Measurements from ENCODE around the gene RREB1. TPM values are rescaled to one million over a fixed set of nuclear protein-coding genes. Genes with fewer than 3 reads are reported as not detected.
"Not testable (repeated sequence)": the region's sequence is repeated elsewhere in the genome, so short reads cannot be mapped to it uniquely, and the experiment has no call there.

RREB1 gene
- polyA plus RNA-seq, 1 experiment = 1.2 TPM

DNA sequence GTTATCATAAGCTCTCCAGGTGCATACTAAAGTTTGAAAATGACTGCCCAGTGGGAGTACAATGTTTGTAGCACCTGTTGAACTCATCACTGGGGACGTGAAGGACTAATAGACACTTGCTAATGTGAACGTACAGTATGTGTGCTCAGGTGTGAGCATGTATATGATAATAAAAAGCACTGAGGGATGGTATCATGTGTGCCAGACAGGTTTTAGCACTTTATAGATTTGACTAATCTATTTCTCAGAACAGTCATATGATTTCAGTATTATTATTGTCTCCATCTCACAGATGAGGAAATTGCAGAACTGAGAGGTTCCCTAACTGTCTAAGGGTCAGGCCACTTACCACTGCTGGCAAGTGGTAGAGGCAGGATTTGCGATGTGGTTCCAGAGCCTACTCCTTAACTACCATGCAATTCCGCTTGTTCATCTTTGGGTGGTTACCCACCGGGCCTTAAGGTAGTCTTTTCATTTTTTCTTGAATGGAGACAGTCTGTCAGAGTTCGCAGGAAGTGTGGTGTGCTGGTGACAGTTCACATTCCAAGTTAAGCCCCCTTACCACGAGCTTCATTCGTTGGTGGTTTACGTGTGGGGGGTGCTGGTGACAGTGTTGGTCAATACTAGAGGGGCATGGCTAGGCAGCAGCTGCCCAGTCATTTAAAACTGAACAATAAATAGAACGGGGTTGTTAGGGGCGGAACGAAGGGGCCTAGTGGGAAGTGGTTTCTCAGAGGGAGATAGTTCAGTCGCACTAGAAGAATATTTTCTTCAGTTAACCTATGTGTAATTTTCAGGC, 46.8 kb downstream of the RREB1 start:
- Histone ChIP-seq H3K27me3 (ENCODE audit: control insufficient read depth, insufficient read depth, low read length) (no peaks in the 10 kb centered on the region), H3K36me3 (ENCODE audit: control insufficient read depth, insufficient read depth, low read length) (no peaks in the 10 kb centered on the region; the same call in 1 of the 2 replicates), H3K4me3 (ENCODE audit: low read depth, low read length) (no peak overlapping the region)
- TF ChIP-seq, protein P1, sequence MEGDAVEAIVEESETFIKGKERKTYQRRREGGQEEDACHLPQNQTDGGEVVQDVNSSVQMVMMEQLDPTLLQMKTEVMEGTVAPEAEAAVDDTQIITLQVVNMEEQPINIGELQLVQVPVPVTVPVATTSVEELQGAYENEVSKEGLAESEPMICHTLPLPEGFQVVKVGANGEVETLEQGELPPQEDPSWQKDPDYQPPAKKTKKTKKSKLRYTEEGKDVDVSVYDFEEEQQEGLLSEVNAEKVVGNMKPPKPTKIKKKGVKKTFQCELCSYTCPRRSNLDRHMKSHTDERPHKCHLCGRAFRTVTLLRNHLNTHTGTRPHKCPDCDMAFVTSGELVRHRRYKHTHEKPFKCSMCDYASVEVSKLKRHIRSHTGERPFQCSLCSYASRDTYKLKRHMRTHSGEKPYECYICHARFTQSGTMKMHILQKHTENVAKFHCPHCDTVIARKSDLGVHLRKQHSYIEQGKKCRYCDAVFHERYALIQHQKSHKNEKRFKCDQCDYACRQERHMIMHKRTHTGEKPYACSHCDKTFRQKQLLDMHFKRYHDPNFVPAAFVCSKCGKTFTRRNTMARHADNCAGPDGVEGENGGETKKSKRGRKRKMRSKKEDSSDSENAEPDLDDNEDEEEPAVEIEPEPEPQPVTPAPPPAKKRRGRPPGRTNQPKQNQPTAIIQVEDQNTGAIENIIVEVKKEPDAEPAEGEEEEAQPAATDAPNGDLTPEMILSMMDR (IDR thresholded peaks at IDR 0.05; ENCODE audit: insufficient read depth, low read depth, low read length) = no peak
- DNase-seq (ENCODE audit: low read depth) = no peak
- POLR2A ChIA-PET = no interaction called here
- CTCF ChIA-PET = interaction anchor here (1.6 kb wide), 1 partner anchor 84 kb away, joined by 3 read pairs; no protein-coding TSS in a partner anchor

DNA sequence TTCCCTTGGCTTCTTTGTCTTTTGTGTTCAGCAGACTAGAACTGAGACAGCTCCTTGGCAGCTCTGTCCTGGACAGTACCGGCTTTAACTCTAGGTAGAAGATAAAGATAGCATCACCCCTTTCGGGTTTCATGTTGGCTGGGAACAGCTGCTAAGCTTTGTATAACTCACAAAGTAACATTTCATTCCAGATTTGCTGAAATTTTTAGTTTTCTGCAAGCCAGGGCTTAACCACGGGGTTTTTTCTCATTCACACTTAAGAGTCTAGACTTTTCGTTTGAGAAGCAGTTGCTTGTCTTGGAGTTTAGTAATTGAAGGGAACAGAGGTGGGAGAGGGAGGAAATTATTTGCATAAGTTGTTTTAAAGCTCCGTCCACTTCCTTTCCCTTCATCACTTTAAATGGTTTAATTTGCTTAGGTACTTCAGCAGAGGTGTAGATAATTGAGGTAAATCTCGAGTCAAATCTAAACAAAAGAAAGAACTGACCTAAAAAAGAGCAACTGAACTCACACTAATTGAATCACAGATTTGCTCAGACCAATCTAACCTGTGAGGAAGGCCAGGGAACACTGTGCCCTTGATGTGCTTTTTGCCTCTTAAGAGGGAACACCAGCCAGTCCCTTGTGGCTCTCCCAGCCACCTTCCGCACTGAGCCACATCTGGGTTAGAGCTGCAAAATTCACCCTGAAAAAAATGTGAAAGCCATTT, 48.3 kb downstream of the RREB1 start:
- H3K36me3 ChIP-seq (ENCODE audit: control insufficient read depth, insufficient read depth, low read length) = no peaks in the 10 kb centered on the region; the same call in 1 of the 2 replicates
- CTCF ChIA-PET = interaction anchor here (1.2 to 1.6 kb wide), 2 partner anchors 12 to 83 kb away, joined by 3 read pairs; no protein-coding TSS in a partner anchor
- POLR2A ChIA-PET = interaction anchor here (0.5 to 1.1 kb wide), 3 partner anchors 9 to 350 kb away, joined by 3 to 6 read pairs (median 3); no protein-coding TSS in a partner anchor
- H3K4me3 ChIP-seq (ENCODE audit: low read depth, low read length) = no peak overlapping the region
- H3K27me3 ChIP-seq (ENCODE audit: control insufficient read depth, insufficient read depth, low read length) = no peaks in the 10 kb centered on the region
- no peak for DNase-seq (ENCODE audit: low read depth)
- TF ChIP-seq, protein P1 (IDR thresholded peaks at IDR 0.05; ENCODE audit: insufficient read depth, low read depth, low read length) = no peak

DNA sequence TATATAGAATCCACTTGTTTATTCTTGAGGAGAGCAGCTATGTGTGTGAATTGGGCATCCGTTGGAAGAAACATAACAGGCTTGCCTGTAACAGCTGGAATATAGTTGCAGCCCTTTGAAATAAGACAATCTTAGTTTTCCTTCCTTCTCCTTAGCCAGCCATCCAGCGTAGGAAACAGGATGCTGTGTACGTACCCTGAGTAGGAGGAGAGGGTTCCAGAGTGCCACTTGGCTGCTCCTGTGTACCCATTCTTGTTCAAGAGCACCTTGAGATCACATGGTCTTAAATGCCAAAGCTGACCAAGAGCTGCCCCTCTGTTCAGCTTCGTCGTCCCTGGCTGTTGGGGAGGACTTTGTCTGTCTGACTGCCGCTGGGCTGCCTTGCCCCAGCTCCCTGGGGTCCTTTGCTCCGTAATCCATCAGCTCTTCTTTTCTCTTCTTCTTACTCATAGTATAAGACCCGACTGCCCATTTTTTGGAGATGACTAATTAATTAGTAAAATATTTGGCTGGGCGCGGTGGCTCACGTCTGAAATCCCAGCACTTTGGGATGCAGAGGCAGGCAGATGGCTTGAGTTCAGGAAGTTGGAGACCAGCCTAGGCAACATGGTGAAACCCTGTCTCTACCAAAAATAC, 49.0 kb downstream of the RREB1 start:
- H3K4me3 ChIP-seq (ENCODE audit: low read depth, low read length) = no peak overlapping the region
- no peaks in the 10 kb centered on the region for H3K27me3 ChIP-seq (ENCODE audit: control insufficient read depth, insufficient read depth, low read length)
- peak; percentile 72 for DNase-seq (ENCODE audit: low read depth)
- POLR2A ChIA-PET = interaction anchor here (0.5 to 1.1 kb wide), 3 partner anchors 10 to 350 kb away, joined by 3 to 6 read pairs (median 3); no protein-coding TSS in a partner anchor
- CTCF ChIA-PET = interaction anchor here (1.2 kb wide), 1 partner anchor 12 kb away, joined by 3 read pairs; no protein-coding TSS in a partner anchor
- TF ChIP-seq, protein P1 (IDR thresholded peaks at IDR 0.05; ENCODE audit: insufficient read depth, low read depth, low read length) = no peak
- no peaks in the 10 kb centered on the region for H3K36me3 ChIP-seq (ENCODE audit: control insufficient read depth, insufficient read depth, low read length)

DNA sequence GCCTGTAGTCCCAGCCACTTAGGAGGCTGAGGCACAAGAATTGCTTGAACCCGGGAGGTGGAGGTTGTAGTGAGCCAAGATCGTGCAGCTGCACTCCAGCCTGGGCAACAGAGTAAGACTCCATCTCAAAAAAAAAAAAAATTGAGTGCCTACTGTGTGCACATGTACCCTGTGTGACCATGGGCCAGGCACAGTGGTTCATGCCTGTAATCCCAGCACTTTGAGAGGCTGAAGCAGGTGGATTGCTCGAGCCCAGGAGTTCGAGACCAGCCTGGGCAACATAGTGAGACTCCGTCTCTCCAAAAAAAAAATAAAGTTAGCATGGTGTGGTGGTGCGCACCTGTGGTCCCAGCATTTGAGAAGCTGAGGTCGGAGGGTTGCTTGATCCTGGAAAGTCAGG, 49.5 kb downstream of the RREB1 start:
- ChIA-PET CTCF (interaction anchor here (0.6 to 1.2 kb wide), 2 partner anchors 13 to 37 kb away, joined by 3 read pairs; no protein-coding TSS in a partner anchor), POLR2A (interaction anchor here (1.1 kb wide), 1 partner anchor 12 kb away, joined by 3 read pairs; no protein-coding TSS in a partner anchor)
- not testable (repeated sequence) for H3K4me3 ChIP-seq (ENCODE audit: low read depth, low read length); DNase-seq (ENCODE audit: low read depth); H3K27me3 ChIP-seq (ENCODE audit: control insufficient read depth, insufficient read depth, low read length); H3K36me3 ChIP-seq (ENCODE audit: control insufficient read depth, insufficient read depth, low read length)

DNA sequence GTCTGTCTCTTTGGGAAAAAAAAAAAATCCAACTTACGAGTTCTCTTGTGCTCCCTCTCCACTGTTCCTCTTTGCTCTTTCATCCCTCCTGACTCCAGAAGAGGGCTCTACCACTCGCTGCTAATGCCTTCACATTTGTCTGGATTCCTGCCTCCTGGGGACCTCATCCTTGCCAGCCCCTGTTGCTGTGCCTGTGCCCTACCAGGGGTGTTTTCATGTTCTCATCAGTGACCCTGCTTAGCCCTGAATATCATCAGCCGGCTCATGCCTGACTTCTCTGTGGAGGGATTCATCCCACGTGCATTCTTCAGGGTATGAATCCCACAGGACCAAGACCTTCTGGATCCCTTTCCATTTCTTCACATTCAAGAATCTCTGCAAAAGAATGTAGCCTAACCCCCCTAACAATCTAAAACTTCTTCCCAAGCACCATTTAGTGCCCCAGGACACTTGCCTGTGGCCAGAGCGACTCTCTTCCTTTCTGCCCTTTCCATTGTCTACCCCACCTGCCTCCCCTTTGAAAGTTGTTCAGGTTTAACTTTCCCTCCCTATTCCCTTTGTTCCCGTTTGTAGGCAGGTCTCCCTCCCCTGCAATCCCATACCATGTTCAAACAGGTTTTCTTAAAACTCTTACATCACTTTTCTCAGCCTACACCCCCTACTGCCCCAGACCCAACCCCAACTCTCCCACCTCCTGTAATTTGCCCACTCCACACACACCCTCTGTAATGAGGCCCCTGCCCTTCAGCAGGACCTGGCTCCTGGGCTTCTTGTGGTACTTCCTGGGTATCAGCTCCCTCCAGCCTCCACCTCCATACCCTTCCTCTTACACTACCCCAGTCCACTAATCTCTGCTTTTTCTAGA, 50.2 kb downstream of the RREB1 start:
- Histone ChIP-seq H3K27me3 (ENCODE audit: control insufficient read depth, insufficient read depth, low read length) (no peaks in the 10 kb centered on the region), H3K4me3 (ENCODE audit: low read depth, low read length) (no peak overlapping the region), H3K36me3 (ENCODE audit: control insufficient read depth, insufficient read depth, low read length) (no peaks in the 10 kb centered on the region)
- DNase-seq (ENCODE audit: low read depth) = no peak
- TF ChIP-seq, protein P1 (IDR thresholded peaks at IDR 0.05; ENCODE audit: insufficient read depth, low read depth, low read length) = no peak
- ChIA-PET CTCF (interaction anchor here (0.6 to 0.8 kb wide), 2 partner anchors 37 kb away, joined by 3 read pairs; no protein-coding TSS in a partner anchor), POLR2A (no interaction called here)
